NCI-H510A (cell line): Measurements from ENCODE around the gene RNASE8.

Experiments used
- DNase-seq: peaks from one replicate; lab custom pipeline; 2025; lab: John Stamatoyannopoulos, UW

The RNASE8 gene

DNA sequence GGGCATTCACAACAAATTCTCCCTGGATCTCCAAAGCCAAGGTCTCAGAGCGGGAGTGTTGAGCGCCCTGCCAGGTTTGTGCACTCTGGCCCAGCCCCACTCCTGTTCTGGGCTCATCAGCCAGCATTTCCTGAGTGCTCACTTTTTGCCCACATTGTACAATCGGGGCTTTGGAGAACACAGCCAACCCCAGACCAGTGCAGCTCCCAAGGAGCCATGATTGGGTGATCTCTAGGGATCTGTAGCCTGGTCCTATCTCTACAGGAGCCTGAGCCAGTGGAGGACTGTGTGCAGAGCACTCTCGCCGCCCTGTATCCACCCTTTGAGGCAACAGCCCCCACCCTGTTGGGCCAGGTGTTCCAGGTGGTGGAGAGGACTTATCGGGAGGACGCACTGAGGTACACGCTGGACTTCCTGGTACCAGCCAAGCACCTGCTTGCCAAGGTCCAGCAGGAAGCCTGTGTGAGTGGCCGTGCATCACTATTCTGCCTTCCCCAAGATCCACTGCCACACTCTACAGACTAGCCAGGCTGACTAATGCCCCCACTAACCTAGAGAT lies 15.2 kb downstream of the RNASE8 start:
- peak; percentile 23 for DNase-seq

DNA sequence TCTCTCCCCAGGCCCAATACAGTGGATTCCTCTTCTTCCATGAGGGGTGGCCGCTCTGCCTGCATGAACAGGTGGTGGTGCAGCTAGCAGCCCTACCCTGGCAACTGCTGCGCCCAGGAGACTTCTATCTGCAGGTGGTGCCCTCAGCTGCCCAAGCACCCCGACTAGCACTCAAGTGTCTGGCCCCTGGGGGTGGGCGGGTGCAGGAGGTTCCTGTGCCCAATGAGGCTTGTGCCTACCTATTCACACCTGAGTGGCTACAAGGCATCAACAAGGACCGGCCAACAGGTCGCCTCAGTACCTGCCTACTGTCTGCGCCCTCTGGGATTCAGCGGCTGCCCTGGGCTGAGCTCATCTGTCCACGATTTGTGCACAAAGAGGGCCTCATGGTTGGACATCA lies 16.3 kb downstream of the RNASE8 start:
- DNase-seq, result no peak

- DNase-seq, result no peak
Observed at GRCh38 chr14:21074398-21075272, 17.0 kb downstream of the RNASE8 start.

GRCh38 chr14:21075719-21076437 lies 18.3 kb downstream of the RNASE8 start:
- no peak for DNase-seq

DNA sequence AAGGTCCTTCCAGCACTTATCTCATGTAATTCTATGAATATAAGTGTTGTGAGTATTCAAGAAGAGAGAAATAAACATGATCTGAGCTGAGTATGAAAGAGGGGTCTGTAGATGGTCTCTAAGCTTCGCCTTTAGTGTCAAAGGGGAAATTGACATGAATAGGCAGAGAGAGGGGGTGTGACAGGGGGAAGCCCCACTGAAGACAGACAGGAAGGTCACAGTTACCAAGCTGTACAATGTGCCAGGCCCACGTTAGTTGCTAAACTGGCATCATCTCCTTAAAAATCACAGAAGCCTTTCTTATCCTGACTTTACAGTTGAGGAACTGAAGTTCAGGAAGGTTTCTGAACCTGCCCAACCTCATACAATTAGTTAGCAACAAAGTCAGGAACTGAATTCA lies 20.1 kb downstream of the RNASE8 start:
- no peak for DNase-seq

GRCh38 chr14:21078287-21078686 lies 20.7 kb downstream of the RNASE8 start:
- DNase-seq, result no peak

DNA sequence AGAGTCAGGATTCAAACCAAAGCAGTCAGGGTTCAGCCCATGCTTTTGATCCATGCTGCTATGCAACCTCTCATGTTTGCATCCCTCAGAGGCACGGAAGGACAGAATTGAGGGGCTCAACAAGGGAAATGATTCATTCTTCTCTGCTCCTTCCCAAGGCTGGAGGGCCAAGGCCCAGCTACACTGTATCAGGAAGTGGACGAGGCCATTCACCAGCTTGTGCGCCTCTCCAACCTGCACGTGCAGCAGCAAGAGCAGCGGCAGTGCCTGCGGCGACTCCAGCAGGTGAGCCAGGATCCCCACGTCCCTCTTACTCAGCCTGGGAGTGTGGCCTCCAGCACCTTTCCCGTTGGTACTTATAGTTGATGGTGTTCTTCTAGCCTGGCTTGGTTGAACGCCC lies 21.1 kb downstream of the RNASE8 start:
- DNase-seq, result no peak

DNA sequence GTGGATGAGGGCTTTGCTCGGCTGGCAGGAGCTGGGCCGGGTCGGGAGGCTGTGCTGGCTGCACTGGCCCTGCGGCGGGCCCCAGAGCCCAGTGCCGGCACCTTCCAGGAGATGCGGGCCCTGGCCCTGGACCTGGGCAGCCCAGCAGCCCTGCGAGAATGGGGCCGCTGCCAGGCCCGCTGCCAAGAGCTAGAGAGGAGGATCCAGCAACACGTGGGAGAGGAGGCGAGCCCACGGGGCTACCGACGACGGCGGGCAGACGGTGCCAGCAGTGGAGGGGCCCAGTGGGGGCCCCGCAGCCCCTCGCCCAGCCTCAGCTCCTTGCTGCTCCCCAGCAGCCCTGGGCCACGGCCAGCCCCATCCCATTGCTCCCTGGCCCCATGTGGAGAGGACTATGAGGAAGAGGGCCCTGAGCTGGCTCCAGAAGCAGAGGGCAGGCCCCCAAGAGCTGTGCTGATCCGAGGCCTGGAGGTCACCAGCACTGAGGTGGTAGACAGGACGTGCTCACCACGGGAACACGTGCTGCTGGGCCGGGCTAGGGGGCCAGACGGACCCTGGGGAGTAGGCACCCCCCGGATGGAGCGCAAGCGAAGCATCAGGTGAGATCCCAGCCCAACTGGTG lies 24.0 kb downstream of the RNASE8 start:
- no peak for DNase-seq

DNA sequence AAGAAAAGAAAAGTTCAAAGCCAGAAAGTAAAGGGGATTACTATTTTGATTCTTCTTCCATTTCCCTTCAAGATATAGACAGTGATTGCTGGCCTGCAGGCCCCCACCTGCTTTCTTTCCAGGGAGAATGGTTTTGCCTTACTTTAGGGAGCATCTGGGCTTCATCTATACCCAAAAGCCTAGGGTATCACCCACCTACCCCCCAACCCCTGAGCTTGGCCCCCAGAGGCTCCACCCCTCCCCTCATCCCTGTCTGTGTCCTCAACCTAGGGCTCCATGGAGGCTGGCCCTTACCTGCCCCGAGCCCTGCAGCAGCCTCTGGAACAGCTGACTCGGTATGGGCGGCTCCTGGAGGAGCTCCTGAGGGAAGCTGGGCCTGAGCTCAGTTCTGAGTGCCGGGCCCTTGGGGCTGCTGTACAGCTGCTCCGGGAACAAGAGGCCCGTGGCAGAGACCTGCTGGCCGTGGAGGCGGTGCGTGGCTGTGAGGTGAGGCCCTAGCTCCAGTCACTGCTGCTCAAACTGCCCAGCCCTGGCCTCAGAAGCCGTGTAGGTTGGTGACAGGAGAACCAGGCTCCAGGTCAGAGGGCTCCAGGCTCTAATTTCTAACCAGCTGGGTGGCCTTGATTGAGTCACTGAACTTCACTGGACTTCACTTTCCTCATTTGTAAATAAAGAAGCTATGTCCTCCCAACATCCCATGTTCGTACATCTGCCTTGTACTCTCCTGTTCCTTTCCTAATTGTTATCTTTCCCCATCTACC lies 26.1 kb downstream of the RNASE8 start:
- no peak for DNase-seq

- no peak for DNase-seq
Observed at GRCh38 chr14:21084396-21084795, 26.8 kb downstream of the RNASE8 start.

DNA sequence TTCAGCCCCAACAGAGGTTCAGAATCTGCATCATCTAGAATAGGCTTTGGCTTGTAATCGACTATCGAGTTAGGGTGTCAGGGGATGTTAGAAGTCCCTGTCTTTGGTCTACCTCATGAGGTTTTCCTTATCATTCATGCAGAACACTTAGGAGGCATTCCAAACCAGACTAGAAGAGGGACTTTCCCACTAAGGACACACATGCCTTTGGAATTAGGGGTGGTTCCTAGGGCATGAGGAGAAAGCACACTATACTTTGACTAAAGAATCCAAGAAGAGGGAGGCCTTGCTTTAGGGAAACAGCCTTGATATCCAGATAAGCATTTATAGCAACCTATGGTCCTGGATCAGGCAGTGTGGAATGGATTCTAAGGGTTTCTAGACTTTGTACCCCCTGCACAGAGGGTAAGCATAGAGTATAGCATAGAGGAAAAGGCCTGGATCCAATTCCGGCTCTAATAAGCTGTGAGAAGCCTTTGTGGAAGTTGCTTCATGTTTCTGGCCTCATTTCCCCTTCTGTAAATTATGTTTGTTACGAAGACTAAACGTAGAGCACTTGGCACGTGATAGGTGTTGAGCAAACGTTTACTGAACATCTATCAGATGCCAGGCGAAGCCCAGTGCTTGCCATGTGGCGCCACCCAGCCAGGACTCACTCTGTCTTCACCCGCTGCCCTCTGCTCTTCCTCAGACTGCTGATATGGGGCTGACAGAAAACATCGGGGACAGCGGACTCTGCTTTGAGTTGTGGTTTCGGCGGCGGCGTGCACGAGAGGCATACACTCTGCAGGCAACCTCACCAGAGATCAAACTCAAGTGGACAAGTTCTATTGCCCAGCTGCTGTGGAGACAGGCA lies 27.6 kb downstream of the RNASE8 start:
- DNase-seq, result no peak

- DNase-seq, result no peak
Observed at GRCh38 chr14:21086908-21087293, 29.3 kb downstream of the RNASE8 start.

DNA sequence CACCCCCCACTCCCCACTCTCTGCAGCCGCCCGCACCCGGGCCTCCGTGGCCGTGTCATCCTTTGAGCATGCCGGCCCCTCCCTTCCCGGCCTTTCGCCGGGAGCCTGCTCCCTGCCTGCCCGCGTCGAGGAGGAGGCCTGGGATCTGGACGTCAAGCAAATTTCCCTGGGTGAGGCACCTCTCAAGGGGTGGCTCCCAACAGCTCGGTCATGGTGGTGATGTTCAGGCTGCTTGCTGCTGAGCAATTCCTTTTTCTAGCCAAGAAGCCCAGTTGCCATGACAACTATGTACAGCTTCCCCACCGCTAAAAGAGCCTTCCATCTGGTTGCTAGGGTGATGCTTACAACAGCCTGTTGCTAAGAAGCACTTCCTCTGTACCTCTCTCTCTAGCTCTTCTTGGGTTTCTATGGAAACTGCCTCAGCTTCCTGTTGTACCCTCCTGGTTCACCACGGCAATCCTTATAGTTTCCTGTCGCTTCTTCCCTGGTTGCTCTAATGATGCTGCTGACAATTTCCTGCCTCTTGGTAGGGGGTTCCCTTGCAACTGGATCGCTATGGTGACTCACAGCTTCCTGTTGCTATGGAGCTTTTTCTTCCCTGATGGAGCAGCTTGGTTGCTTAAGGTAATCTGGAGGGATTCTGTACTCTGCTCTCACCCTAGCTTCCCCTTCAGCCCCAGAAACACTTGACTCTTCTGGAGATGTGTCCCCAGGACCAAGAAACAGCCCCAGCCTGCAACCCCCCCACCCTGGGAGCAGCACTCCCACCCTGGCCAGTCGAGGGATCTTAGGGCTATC lies 29.9 kb downstream of the RNASE8 start:
- no peak for DNase-seq

DNA sequence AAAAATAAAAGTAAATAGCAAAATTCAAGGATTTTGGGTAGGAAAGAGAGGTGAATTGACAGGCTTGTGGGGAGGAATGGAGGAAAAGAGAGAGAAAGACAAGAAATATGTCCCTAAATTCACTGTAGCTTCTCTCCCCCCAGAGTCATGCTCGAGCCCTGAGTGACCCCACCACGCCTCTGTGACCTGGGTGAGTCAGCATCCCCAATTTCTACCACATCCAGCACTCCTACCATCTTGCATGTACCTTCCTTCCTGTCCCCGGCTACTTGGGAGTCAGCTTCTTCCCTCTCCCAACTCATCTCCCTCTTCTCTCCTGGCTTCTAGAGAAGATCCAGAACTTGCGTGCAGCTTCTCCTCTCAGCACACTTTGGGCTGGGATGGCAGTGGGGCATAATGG lies 31.1 kb downstream of the RNASE8 start:
- no peak for DNase-seq

DNA sequence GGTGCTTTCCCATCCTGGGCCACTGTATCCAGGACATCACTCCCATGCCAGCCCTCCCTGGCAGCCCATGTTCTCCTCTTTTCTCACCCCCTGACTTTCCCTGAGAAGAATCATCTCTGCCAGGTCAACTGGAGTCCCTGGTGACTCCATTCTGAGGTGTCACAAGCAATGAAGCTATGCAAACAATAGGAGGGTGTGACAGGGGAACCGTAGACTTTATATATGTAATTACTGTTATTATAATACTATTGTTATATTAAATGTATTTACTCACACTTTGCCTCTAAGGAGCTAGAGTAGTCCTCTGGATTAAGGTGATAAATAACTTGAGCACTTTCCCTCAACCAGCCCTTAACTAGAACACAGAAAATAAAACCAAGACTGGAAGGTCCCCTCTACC lies 31.6 kb downstream of the RNASE8 start:
- no peak for DNase-seq

DNA sequence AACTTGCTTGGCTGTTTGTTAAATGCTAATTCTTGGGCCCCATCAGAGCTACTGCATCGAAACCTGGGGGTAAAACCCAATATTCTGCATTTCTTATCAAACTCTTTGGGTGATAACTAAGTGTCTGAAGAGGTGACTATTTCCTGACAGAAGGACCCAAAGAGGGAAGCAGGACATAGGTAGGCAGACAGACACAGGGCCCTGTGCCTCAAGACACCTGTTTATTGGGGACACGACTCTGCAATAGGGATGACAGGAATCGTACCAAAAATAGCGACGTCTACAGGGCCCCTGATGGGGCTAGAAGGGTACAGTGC lies 32.2 kb downstream of the RNASE8 start:
- DNase-seq, result no peak

DNA sequence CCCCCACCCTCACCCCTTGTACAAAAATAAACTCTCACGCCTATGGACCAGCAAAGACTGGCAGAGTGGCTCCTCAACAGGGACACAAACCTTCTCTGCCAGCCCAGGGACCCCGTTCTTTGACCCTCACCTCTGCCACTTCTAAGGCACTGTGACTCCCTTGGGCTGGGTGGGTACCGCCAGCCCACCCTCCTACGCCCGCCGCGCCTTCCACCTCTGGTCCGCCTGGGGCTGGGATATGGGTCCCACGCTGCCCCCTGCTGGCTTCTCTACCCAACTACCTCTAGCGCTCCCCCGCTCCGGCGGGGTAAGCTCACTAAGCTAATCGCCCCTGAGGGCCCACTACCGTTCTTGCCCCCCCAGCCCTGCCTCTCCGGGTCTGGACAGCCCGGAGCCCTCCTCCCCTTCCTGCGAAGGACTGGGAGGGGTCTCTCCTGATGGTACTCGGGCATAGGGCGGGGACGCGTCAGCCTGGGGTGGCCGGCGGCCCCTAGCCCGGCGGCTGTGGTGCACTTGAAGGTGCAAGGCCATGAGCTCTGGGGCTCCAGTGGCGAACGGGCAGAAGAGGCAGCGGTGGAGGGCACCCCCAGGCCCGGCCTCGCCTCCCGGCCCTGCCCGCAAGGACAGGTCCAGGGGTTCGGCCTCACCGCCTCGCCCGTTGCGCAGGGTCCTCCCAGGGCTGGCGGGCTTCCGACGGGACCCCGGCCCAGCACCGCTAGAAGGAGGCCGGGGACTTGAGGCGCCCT lies 32.7 kb downstream of the RNASE8 start:
- no peak for DNase-seq

DNA sequence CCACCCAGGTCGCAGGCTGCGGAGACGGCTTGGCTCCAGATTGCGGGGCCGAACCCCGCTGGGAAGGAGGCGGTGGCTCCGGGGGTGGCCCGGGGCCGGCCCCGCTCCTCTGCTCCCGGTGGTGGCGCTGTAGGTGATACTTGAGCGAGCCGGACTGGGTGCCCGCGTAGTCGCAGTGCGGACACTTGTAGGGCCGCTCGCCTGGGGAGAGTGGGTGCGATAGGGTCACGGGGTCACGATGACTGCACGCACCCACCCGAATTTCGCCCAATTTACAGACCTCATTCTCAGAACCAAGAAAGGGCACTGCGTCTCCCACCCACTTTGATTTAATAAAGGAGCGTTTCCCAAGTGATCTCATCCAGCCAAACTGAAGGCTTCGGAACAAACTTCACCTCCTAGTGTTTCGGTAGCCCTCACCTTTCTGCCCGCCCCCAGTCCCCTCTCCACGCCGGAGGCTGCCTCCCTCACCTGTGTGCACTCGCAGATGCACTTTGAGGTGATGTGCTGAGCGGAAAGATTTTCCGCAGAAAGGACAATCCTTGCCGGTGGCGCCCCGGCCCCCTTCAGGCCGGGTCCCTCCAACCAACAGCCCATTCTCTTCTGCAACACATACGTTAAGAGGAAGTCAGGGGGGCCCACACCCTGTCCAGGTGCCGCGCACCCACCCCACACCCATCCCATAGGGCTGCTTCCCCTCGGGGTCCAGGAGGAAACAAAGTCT lies 33.5 kb downstream of the RNASE8 start:
- no peak for DNase-seq

DNA sequence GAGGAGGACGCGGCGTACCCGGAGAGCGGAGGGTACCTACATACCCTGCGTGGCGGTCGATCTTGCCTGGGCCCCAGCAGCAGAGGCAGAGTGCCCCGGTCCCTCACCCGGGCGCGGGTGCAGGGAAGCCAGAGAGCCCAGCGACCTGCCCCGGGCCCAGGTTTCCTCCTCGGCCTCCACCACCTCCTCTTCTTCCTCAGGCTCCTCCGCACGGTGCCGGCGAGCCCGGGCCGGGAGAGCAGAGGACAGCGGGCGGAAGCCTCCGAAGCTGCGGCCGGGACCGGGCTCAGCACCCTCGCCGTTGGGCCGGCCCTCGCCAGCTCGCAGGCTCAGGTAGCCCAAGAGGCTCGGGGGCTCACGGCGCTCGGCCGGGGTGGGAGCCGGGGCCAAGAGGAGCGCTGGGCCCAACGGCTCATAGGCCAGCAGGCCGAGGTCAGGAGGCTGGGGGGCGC lies 34.2 kb downstream of the RNASE8 start:
- DNase-seq, result no peak
